Panc1 (cell line): ENCODE measurements around the gene ENOX1.

Experiments used
- CTCF ChIP-seq: fragments of 450-650 bp; IDR thresholded peaks from 2 replicates; pipeline ENCODE4 v1.5.1; 2017; ENCODE audit warnings: mild to moderate bottlenecking
- REST ChIP-seq, 2 experiments: IDR thresholded peaks; 2 replicates each; pipeline ENCODE4 v1.6.1; 2011 to 2012; ENCODE audit warnings: low read depth in 2 of 2, control low read depth in 1 of 2, low read length in 1 of 2, mild to moderate bottlenecking in 1 of 2, moderate library complexity in 1 of 2; ENCODE audit not compliant: insufficient read depth in 1 of 2

- no peak for TF ChIP-seq CTCF
- TF ChIP-seq REST (IDR thresholded peaks at IDR 0.05; ENCODE audit: insufficient read depth in 1 of 2, low read depth in 2 of 2, low read length in 1 of 2): no peak
Observed at GRCh38 chr13:43558939-43559338, 227.8 kb downstream of the ENOX1 start.
